ENCODE results near the gene ATP6V1D.
A peak's percentile ranks its signal among the peaks of the same experiment; 100 is the strongest.

Gene ATP6V1D

GRCh38 chr14:67360470-67361206, 1.0 kb upstream of the ATP6V1D start:
- H3K9me2 ChIP-seq (replicated peaks; ENCODE audit: insufficient read depth, low read length): no peaks in the 10 kb centered on the region
- no peaks in the 10 kb centered on the region; the same call in 1 of the 2 replicates for H3K36me3 ChIP-seq (replicated peaks; ENCODE audit: insufficient read depth, low read length)
- H3K4me2 ChIP-seq (ENCODE audit: low read depth, low read length): peak overlapping the region; percentile 72
- peaks cover 89% of the 10 kb centered on the region for H3K79me2 ChIP-seq (ENCODE audit: low read length)
- no peaks in the 10 kb centered on the region for H3K27me3 ChIP-seq (replicated peaks; ENCODE audit: insufficient read depth, low read length)
- H3K9ac ChIP-seq (ENCODE audit: low read length): peak overlapping the region; percentile 94
- peaks cover 19% of the 10 kb centered on the region for H3F3A ChIP-seq (ENCODE audit: insufficient read depth, low read length)
- peak overlapping the region; percentile 57 for H2AFZ ChIP-seq (ENCODE audit: low read length)
- H3K4me3 ChIP-seq (ENCODE audit: low read length): peak overlapping the region; percentile 87
- peak overlapping the region; percentile 80 for H3K27ac ChIP-seq (ENCODE audit: low read length)
- H3K4me1 ChIP-seq (ENCODE audit: low read length): peaks cover 5% of the 10 kb centered on the region; the same call in 1 of the 2 replicates
- no peak for DNase-seq
- H4K20me1 ChIP-seq (ENCODE audit: insufficient read depth, low read length): no peaks in the 10 kb centered on the region
- TF ChIP-seq CTCF (IDR thresholded peaks at IDR 0.05; ENCODE audit: low read length) (no peak), EZH2 (optimal IDR thresholded peaks at IDR 0.05; ENCODE audit: low read depth, low read length) (no peak)
- H3K9me3 ChIP-seq (replicated peaks; ENCODE audit: insufficient read depth, low read length): no peaks in the 10 kb centered on the region

DNA sequence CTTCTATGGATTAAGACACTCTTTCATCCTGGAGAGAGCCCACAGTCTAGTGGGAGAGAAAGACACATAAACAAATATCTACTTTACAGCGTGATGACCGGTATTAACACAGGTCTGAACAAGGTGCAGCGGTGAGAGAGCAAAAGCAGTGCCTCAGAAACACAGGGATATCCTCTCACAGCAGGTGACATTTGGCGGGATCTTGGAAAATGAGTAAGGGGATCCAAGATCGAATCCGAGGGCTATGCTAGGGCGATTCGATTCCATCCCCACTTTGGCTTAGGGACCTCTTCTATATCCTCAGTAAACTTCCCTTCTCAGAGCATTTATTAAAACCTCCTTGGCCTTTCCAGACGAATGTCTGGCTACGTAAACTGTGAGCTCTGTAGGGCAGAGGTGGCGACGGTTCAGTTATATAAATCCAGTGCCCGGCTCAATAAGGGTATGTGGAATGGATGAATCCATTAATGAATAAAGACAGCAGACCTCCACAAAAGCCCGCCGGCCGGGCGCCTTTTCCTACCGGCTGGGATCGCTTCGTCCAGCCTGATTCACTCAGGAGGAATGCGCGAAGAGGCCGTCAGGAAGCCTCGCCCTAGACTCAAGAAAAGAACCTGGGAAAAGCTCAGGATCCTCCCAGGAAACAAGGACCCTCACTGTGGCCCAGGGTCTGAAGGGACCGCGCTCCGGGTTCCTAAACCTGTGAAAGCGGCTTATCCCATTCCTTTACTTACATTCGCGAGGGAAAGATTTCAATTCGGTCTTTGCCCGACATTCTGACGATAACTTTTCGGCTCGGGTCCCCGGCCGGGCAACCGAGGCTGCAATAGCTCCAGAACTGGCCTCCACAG, 455 bp downstream of the ATP6V1D start:
- H3K79me2 ChIP-seq (ENCODE audit: low read length): peaks cover 89% of the 10 kb centered on the region
- no peak for TF ChIP-seq EZH2 (optimal IDR thresholded peaks at IDR 0.05; ENCODE audit: low read depth, low read length)
- TF ChIP-seq CTCF (IDR thresholded peaks at IDR 0.05; ENCODE audit: low read length): no peak
- TF ChIP-seq EZH2phosphoT487 (IDR thresholded peaks at IDR 0.05; ENCODE audit: low read length): no peak
- no peak for DNase-seq
- peaks cover 5% of the 10 kb centered on the region; the same call in 1 of the 2 replicates for H3K4me1 ChIP-seq (ENCODE audit: low read length)
- H3K9me3 ChIP-seq (replicated peaks; ENCODE audit: insufficient read depth, low read length): no peaks in the 10 kb centered on the region
- H4K20me1 ChIP-seq (ENCODE audit: insufficient read depth, low read length): no peaks in the 10 kb centered on the region
- H3K4me3 ChIP-seq (ENCODE audit: low read length): peak overlapping the region; percentile 79
- no peaks in the 10 kb centered on the region for H3K9me2 ChIP-seq (replicated peaks; ENCODE audit: insufficient read depth, low read length)
- no peak overlapping the region for H2AFZ ChIP-seq (ENCODE audit: low read length)
- peak overlapping the region; percentile 56 for H3K4me2 ChIP-seq (ENCODE audit: low read depth, low read length)
- no peaks in the 10 kb centered on the region for H3K36me3 ChIP-seq (replicated peaks; ENCODE audit: insufficient read depth, low read length)
- H3K9ac ChIP-seq (ENCODE audit: low read length): peak overlapping the region; percentile 74
- peak overlapping the region; percentile 34; the same call in 1 of the 2 replicates for H3K27ac ChIP-seq (ENCODE audit: low read length)
- peaks cover 19% of the 10 kb centered on the region for H3F3A ChIP-seq (ENCODE audit: insufficient read depth, low read length)
- H3K27me3 ChIP-seq (replicated peaks; ENCODE audit: insufficient read depth, low read length): no peaks in the 10 kb centered on the region

- H3K79me2 ChIP-seq (ENCODE audit: low read length): peaks cover 88% of the 10 kb centered on the region
- no peaks in the 10 kb centered on the region for H3K27me3 ChIP-seq (replicated peaks; ENCODE audit: insufficient read depth, low read length)
- peak overlapping the region; percentile 56 for H3K4me2 ChIP-seq (ENCODE audit: low read depth, low read length)
- H3K9ac ChIP-seq (ENCODE audit: low read length): peak overlapping the region; percentile 74; the same call in 1 of the 2 replicates
- TF ChIP-seq EZH2 (optimal IDR thresholded peaks at IDR 0.05; ENCODE audit: low read depth, low read length): no peak
- no peak for TF ChIP-seq CTCF (IDR thresholded peaks at IDR 0.05; ENCODE audit: low read length)
- TF ChIP-seq EZH2phosphoT487 (IDR thresholded peaks at IDR 0.05; ENCODE audit: low read length): no peak
- H4K20me1 ChIP-seq (ENCODE audit: insufficient read depth, low read length): no peaks in the 10 kb centered on the region
- H3K27ac ChIP-seq (ENCODE audit: low read length): peak overlapping the region; percentile 68; the same call in 1 of the 2 replicates
- no peak for DNase-seq
- H3K4me1 ChIP-seq (ENCODE audit: low read length): peaks cover 8% of the 10 kb centered on the region
- H2AFZ ChIP-seq (ENCODE audit: low read length): no peak overlapping the region
- no peaks in the 10 kb centered on the region for H3K9me3 ChIP-seq (replicated peaks; ENCODE audit: insufficient read depth, low read length)
- no peaks in the 10 kb centered on the region for H3K9me2 ChIP-seq (replicated peaks; ENCODE audit: insufficient read depth, low read length)
- no peaks in the 10 kb centered on the region for H3K36me3 ChIP-seq (replicated peaks; ENCODE audit: insufficient read depth, low read length)
- H3F3A ChIP-seq (ENCODE audit: insufficient read depth, low read length): peaks cover 19% of the 10 kb centered on the region
- H3K4me3 ChIP-seq (ENCODE audit: low read length): peak overlapping the region; percentile 79
These were observed 1.6 kb downstream of the ATP6V1D start for GRCh38 chr14:67357969-67358354.
